ENCODE measurements around the gene PIEZO2.

The PIEZO2 gene

GRCh38 chr18:11113937-11114336 is 35.4 kb downstream of the PIEZO2 start:
- DNase-seq (ENCODE audit: low read depth in 1 of 2, low spot score in 1 of 2): no peak

GRCh38 chr18:11113046-11113548 is 36.3 kb downstream of the PIEZO2 start:
- DNase-seq (ENCODE audit: low read depth in 1 of 2, low spot score in 1 of 2): no peak

GRCh38 chr18:11112286-11112685 is 37.1 kb downstream of the PIEZO2 start:
- no peak for DNase-seq (ENCODE audit: low read depth in 1 of 2, low spot score in 1 of 2)

- DNase-seq (ENCODE audit: low read depth in 1 of 2, low spot score in 1 of 2): no peak
Observed at GRCh38 chr18:11110509-11110908, 38.9 kb downstream of the PIEZO2 start.

GRCh38 chr18:11108947-11109346 is 40.4 kb downstream of the PIEZO2 start:
- no peak for DNase-seq (ENCODE audit: low read depth in 1 of 2, low spot score in 1 of 2)

- DNase-seq (ENCODE audit: low read depth in 1 of 2, low spot score in 1 of 2): no peak
Observed at GRCh38 chr18:11106894-11107293, 42.5 kb downstream of the PIEZO2 start.

GRCh38 chr18:11105463-11105862 is 43.9 kb downstream of the PIEZO2 start:
- DNase-seq (ENCODE audit: low read depth in 1 of 2, low spot score in 1 of 2): no peak

- DNase-seq (ENCODE audit: low read depth in 1 of 2, low spot score in 1 of 2): no peak
Observed at GRCh38 chr18:11104307-11104706, 45.1 kb downstream of the PIEZO2 start.

- DNase-seq (ENCODE audit: low read depth in 1 of 2, low spot score in 1 of 2): no peak
Observed at GRCh38 chr18:11096839-11097750, 52.3 kb downstream of the PIEZO2 start.

GRCh38 chr18:11096411-11096810 is 53.0 kb downstream of the PIEZO2 start:
- DNase-seq (ENCODE audit: low read depth in 1 of 2, low spot score in 1 of 2): no peak

- DNase-seq (ENCODE audit: low read depth in 1 of 2, low spot score in 1 of 2): no peak
Observed at GRCh38 chr18:11095674-11096293, 53.6 kb downstream of the PIEZO2 start.

GRCh38 chr18:11095211-11095610 is 54.2 kb downstream of the PIEZO2 start:
- DNase-seq (ENCODE audit: low read depth in 1 of 2, low spot score in 1 of 2): no peak

GRCh38 chr18:11091746-11092145 is 57.6 kb downstream of the PIEZO2 start:
- DNase-seq (ENCODE audit: low read depth in 1 of 2, low spot score in 1 of 2): no peak

GRCh38 chr18:11089931-11090715 is 59.2 kb downstream of the PIEZO2 start:
- no peak for DNase-seq (ENCODE audit: low read depth in 1 of 2, low spot score in 1 of 2)

GRCh38 chr18:11081009-11081532 is 68.3 kb downstream of the PIEZO2 start:
- no peak for DNase-seq (ENCODE audit: low read depth in 1 of 2, low spot score in 1 of 2)

GRCh38 chr18:11078491-11078890 is 70.9 kb downstream of the PIEZO2 start:
- no peak for DNase-seq (ENCODE audit: low read depth in 1 of 2, low spot score in 1 of 2)

GRCh38 chr18:11077548-11078187 is 71.7 kb downstream of the PIEZO2 start:
- no peak for DNase-seq (ENCODE audit: low read depth in 1 of 2, low spot score in 1 of 2)

GRCh38 chr18:11074889-11075288 is 74.5 kb downstream of the PIEZO2 start:
- DNase-seq (ENCODE audit: low read depth in 1 of 2, low spot score in 1 of 2): no peak

GRCh38 chr18:11073971-11074370 is 75.4 kb downstream of the PIEZO2 start:
- no peak for DNase-seq (ENCODE audit: low read depth in 1 of 2, low spot score in 1 of 2)

GRCh38 chr18:11072632-11073031 is 76.7 kb downstream of the PIEZO2 start:
- no peak for DNase-seq (ENCODE audit: low read depth in 1 of 2, low spot score in 1 of 2)

- DNase-seq (ENCODE audit: low read depth in 1 of 2, low spot score in 1 of 2): no peak
Observed at GRCh38 chr18:11071300-11071699, 78.1 kb downstream of the PIEZO2 start.

Measured in activated T-helper 1 cell treated with anti-CD3 and anti-CD28 coated beads, Interleukin-2, amount 50 U/mL, for 16 hours (primary cell).